Stomach smooth muscle (tissue), 2 donors: ENCODE results near the gene EPS8L2.

Experiments
- H3K27ac ChIP-seq: one replicate; pipeline ENCODE4 v1.7.0; 2013; ENCODE audit warnings: mild to moderate bottlenecking, low read length, inconsistent platforms
- H3K27me3 ChIP-seq, 2 donors: one replicate each; pipeline ENCODE4 v1.7.0; 2013; ENCODE audit warnings: low read length in 2 of 2; ENCODE audit not compliant: insufficient read depth in 2 of 2, control insufficient read depth in 1 of 2
- H3K36me3 ChIP-seq, 2 donors: one replicate each; pipeline ENCODE4 v1.7.0; 2013; ENCODE audit warnings: low read length in 2 of 2; ENCODE audit not compliant: control insufficient read depth in 2 of 2, insufficient read depth in 2 of 2
- H3K4me1 ChIP-seq: one replicate; pipeline ENCODE4 v1.7.0; 2013; ENCODE audit warnings: low read length; ENCODE audit not compliant: control insufficient read depth, insufficient read depth
- H3K4me3 ChIP-seq, 2 donors: one replicate each; pipeline ENCODE4 v1.7.0; 2013; ENCODE audit warnings: low read length in 2 of 2
- H3K9ac ChIP-seq, 2 donors: one replicate each; pipeline ENCODE4 v1.7.0; 2013; ENCODE audit warnings: low read length in 2 of 2, mild to moderate bottlenecking in 1 of 2
- H3K9me3 ChIP-seq, 2 donors: one replicate each; pipeline ENCODE4 v1.7.0; 2013; ENCODE audit warnings: low read length in 2 of 2; ENCODE audit not compliant: control insufficient read depth in 2 of 2
- donor health status: healthy.
- donor health status: Pancreatic carcinoma.

Gene EPS8L2

GRCh38 chr11:720642-721246 lies 14.7 kb downstream of the EPS8L2 start:
- Histone ChIP-seq H3K36me3 (no peaks in the 10 kb centered on the region), H3K27me3 (peaks cover 17 to 52% of the 10 kb centered on the region in 2 donors), H3K27ac (no peak overlapping the region), H3K4me3 (peak overlapping the region in 1 of 2 donors; percentile 59), H3K9me3 (no peaks in the 10 kb centered on the region), H3K4me1 (peaks cover 18% of the 10 kb centered on the region), H3K9ac (no peak overlapping the region)

DNA sequence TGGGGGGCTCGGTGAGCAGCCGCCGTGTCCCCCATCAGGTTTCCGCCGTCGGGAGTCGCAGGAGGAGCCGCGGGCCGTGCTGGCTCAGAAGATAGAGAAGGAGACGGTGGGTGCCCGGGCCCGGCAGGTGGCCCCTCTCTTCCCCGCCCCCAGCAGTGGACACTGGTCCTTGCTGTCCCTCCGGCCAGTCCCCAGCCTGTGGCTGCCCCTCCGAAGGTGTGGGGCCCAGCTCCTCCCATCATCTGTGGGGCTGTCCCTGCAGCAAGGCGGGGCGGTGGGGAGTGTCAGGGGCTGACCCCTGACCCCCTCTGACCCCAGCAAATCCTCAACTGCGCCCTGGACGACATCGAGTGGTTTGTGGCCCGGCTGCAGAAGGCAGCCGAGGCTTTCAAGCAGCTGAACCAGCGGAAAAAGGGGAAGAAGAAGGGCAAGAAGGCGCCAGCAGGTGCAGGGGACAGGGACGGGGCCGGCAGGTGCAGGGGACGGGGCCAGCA lies 15.3 kb downstream of the EPS8L2 start:
- Histone ChIP-seq H3K4me1 (peaks cover 21% of the 10 kb centered on the region), H3K27ac (no peak overlapping the region), H3K4me3 (no peak overlapping the region), H3K9me3 (no peaks in the 10 kb centered on the region), H3K36me3 (no peaks in the 10 kb centered on the region), H3K27me3 (peaks cover 17 to 57% of the 10 kb centered on the region in 2 donors), H3K9ac (no peak overlapping the region)

- Histone ChIP-seq H3K27me3 (peaks cover 20 to 62% of the 10 kb centered on the region in 2 donors), H3K4me1 (peaks cover 22% of the 10 kb centered on the region), H3K4me3 (no peak overlapping the region), H3K36me3 (no peaks in the 10 kb centered on the region), H3K27ac (no peak overlapping the region), H3K9me3 (no peaks in the 10 kb centered on the region), H3K9ac (no peak overlapping the region)
These were observed 15.8 kb downstream of the EPS8L2 start for GRCh38 chr11:721741-722345.

DNA sequence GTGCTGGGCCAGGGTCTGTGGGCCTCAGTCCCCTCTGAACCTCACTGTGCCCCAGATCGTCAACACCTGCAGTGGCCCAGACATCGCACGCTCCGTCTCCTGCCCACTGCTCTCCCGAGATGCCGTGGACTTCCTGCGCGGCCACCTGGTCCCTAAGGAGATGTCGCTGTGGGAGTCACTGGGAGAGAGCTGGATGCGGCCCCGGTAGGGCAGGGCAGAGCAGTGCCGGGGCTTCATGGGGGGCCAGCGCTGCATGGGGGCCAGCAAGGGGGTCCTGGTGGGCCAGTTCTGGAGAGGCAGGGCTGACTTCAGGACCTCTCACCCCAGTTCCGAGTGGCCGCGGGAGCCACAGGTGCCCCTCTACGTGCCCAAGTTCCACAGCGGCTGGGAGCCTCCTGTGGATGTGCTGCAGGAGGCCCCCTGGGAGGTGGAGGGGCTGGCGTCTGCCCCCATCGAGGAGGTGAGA lies 16.3 kb downstream of the EPS8L2 start:
- peaks cover 23 to 68% of the 10 kb centered on the region in 2 donors for H3K27me3 ChIP-seq
- H3K9ac ChIP-seq, result no peak overlapping the region
- peaks cover 25% of the 10 kb centered on the region for H3K4me1 ChIP-seq
- H3K4me3 ChIP-seq, result no peak overlapping the region
- no peak overlapping the region for H3K27ac ChIP-seq
- H3K36me3 ChIP-seq, result no peaks in the 10 kb centered on the region
- H3K9me3 ChIP-seq, result no peaks in the 10 kb centered on the region

GRCh38 chr11:723120-723883 lies 17.3 kb downstream of the EPS8L2 start:
- H3K27me3 ChIP-seq, result peaks cover 25 to 74% of the 10 kb centered on the region in 2 donors
- H3K36me3 ChIP-seq, result no peaks in the 10 kb centered on the region
- H3K9ac ChIP-seq, result no peak overlapping the region
- H3K4me1 ChIP-seq, result peaks cover 32% of the 10 kb centered on the region
- no peak overlapping the region for H3K4me3 ChIP-seq
- no peaks in the 10 kb centered on the region for H3K9me3 ChIP-seq
- H3K27ac ChIP-seq, result no peak overlapping the region

- Histone ChIP-seq H3K9me3 (no peaks in the 10 kb centered on the region), H3K27me3 (peaks cover 27 to 81% of the 10 kb centered on the region in 2 donors), H3K36me3 (no peaks in the 10 kb centered on the region), H3K27ac (no peak overlapping the region), H3K9ac (no peak overlapping the region), H3K4me3 (no peak overlapping the region), H3K4me1 (peaks cover 36% of the 10 kb centered on the region)
These were observed 18.2 kb downstream of the EPS8L2 start for GRCh38 chr11:724049-724777.

DNA sequence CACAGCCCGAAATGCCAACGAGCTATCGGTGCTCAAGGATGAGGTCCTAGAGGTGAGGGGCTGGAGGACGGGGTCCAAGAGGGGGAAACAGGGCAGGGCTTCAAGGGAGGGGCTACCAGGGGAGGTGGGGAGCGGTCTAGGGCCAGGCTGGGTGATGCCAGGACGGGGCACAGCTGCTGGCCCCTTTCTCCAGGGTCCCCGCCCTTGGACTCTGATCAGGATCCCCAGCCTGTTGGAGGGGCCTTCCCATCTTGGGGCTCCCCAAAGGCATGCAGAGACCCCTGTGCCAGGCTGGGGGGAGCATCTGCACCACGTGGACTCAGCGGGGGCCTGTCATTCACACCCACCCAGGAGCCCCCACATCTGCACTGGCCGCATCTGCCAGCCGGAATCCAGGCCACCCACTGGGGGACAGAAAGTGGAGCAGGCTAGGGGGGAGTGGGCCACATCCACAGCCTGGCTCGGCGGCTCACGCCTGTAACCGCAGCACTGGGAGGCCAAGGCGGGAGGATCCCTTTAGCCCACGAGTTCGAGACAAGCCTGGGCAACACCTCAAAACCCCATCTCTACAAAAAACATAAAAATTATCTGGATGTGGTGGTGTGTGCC lies 18.9 kb downstream of the EPS8L2 start:
- Histone ChIP-seq H3K9ac (no peak overlapping the region), H3K9me3 (no peaks in the 10 kb centered on the region), H3K4me1 (peaks cover 36% of the 10 kb centered on the region), H3K4me3 (no peak overlapping the region), H3K27ac (no peak overlapping the region), H3K27me3 (peaks cover 28 to 86% of the 10 kb centered on the region in 2 donors), H3K36me3 (no peaks in the 10 kb centered on the region)

DNA sequence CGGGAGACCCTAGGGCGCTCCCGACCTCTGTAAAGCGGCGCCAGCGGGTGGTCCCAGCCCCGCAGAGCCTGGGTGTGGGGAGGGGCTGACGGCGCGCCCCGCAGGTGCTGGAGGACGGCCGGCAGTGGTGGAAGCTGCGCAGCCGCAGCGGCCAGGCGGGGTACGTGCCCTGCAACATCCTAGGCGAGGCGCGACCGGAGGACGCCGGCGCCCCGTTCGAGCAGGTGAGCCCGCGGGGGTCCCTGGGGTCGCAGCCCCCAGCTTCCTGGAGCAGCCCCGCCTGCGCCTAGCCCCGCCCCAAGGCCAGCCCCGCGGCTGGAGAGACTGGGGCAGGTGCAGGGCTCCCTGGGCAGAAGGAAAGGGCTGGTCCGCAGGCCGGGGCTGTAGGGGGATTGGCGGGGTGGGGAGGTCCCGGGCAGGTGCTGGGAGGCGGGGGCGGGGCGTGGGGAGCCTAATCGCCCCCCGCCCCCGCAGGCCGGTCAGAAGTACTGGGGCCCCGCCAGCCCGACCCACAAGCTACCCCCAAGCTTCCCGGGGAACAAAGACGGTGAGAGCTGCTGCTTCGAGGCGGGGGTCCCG lies 19.7 kb downstream of the EPS8L2 start:
- Histone ChIP-seq H3K36me3 (no peaks in the 10 kb centered on the region), H3K27me3 (peaks cover 26 to 82% of the 10 kb centered on the region in 2 donors), H3K27ac (no peak overlapping the region), H3K4me3 (no peak overlapping the region), H3K9ac (no peak overlapping the region), H3K9me3 (no peaks in the 10 kb centered on the region), H3K4me1 (peaks cover 36% of the 10 kb centered on the region)

DNA sequence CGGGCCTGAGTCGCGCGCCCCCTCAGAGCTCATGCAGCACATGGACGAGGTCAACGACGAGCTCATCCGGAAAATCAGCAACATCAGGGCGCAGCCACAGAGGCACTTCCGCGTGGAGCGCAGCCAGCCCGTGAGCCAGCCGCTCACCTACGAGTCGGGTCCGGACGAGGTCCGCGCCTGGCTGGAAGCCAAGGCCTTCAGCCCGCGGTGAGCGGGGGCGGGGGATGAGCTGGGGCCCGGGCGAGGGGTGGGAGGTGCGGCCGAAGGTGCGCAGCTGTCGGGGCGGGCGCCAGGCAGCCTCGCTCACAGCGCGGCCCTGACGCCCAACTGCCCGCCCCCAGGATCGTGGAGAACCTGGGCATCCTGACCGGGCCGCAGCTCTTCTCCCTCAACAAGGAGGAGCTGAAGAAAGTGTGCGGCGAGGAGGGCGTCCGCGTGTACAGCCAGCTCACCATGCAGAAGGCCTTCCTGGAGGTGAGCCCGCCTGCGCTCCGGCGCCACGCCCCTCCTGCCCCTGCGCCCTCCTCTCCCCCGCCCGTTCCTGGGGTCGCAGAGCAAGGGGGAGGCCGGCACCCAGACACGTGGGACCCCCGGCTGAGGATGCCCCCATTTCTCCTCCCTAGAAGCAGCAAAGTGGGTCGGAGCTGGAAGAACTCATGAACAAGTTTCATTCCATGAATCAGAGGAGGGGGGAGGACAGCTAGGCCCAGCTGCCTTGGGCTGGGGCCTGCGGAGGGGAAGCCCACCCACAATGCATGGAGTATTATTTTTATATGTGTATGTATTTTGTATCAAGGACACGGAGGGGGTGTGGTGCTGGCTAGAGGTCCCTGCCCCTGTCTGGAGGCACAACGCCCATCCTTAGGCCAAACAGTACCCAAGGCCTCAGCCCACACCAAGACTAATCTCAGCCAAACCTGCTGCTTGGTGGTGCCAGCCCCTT lies 20.5 kb downstream of the EPS8L2 start:
- H3K27ac ChIP-seq, result no peak overlapping the region

More for the DNA sequence above, 20.5 kb downstream of the EPS8L2 start:
- no peak overlapping the region for H3K9ac ChIP-seq
- H3K4me3 ChIP-seq, result peak overlapping the region in 1 of 2 donors; percentile 29
- no peaks in the 10 kb centered on the region for H3K36me3 ChIP-seq
- H3K9me3 ChIP-seq, result no peaks in the 10 kb centered on the region
- peaks cover 26 to 75% of the 10 kb centered on the region in 2 donors for H3K27me3 ChIP-seq
- peaks cover 30% of the 10 kb centered on the region for H3K4me1 ChIP-seq
